Hepatocyte (in vitro differentiated cells): ENCODE results near the gene THNSL1.

Experiments
- CTCF ChIP-seq: fragments of 200-600 bp; sonication (generic); IDR thresholded peaks from 2 replicates; pipeline ENCODE4 v1.5.1; 2016; ENCODE audit warnings: antibody characterized with exemption, mild to moderate bottlenecking; ENCODE audit not compliant: poor library complexity
- EZH2 ChIP-seq: fragments of 200-600 bp; sonication (generic); IDR thresholded peaks from 2 replicates; pipeline ENCODE4 v1.6.1; 2016; ENCODE audit warnings: antibody characterized with exemption, mild to moderate bottlenecking, borderline replicate concordance

DNA sequence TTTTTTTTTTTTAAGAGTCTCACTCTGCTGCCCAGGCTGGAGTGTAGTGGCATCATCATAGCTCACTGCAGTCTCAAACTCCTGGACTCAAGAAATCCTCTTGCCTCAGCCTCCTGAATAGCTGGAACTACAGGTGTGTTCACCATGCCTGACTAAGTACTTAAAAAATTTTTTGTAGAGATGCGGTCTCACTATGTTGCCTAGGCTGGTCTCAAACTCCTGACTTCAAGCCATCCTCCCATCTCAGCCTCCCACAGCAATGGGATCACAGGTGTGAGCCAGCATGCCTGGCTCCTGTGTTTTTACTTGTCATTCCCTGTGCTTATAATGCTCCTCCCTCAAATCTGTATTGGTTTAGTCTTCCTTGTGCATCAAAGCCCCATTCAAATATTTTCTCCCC is 46.7 kb downstream of the THNSL1 start:
- TF ChIP-seq EZH2 (no peak), CTCF (no peak)
